ENCODE data around the gene LGALS4.
A peak's percentile ranks its signal among the peaks of the same experiment; 100 is the strongest.
"Not testable (repeated sequence)": the region's sequence is repeated elsewhere in the genome, so short reads cannot be mapped to it uniquely, and the experiment has no call there.

The LGALS4 gene

DNA sequence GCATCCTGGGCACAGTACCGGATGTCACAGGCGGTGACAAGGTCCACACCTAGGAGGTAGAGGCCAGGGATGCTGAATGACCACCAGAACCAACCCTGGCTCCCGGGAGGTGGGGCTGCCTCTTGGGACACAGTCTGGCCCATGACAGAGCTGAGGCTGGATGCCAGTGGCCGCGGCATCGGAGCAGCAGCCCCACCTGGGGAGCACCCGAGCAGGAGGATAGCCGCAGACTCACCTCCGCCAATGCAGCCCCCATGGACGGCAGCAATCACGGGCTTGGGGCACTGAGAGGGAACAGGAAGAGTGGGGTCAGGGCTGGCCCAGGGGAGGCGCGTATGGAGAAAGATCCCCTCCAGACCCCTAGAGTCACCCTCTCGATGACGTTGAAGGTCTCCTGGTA is 4.3 kb upstream of the LGALS4 start:
- DNase-seq: no peak

- DNase-seq: no peak
Measured at GRCh38 chr19:38816131-38816750, 3.5 kb upstream of the LGALS4 start.

DNA sequence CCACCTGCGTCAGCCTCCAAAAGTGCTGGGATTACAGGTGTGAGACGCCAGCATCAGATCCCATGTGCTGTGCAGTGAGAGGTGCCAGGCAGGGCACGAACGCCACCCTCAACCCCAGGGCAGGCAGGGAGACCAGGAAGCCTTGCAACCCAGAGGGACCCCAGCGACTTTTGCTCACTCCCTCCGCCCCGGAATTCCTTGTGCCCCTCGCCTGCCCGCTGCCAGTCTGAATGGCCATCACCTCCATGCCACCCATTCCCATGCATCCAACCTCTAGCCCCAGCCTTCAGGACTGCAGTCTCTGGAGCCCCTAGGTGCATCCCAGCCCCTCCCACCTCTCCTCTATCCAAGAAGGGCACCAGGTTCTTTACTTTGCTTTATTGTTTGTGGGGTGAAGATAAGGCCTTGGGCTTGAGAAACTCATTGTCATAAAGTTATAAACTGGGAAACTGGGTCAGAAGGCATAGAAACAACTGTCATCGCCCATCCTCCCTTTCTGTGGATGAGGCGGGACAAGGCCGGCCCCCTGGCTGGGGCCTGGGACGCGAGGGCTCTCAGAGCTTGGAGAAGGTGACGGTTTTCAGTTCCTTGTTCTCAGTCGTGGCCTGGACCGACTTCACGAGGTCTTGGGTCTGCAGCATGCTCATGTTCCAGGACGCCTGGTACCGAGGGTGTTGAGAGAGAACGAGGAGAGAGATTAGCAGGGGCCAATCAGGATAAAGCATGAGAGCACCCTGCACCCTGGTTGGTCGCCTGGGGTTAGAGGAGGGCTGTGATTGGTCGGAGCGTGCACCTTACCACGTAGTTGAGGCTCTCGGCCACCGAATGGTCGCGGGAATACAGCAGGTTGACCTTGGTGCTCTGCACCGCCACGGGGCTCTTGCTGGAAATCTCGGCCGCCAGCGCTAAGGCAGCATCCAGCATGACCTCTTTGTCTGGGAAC is 2.6 kb upstream of the LGALS4 start:
- no peak for DNase-seq

- not testable (repeated sequence) for DNase-seq
Measured at GRCh38 chr19:38813932-38814331, 1.2 kb upstream of the LGALS4 start.

DNA sequence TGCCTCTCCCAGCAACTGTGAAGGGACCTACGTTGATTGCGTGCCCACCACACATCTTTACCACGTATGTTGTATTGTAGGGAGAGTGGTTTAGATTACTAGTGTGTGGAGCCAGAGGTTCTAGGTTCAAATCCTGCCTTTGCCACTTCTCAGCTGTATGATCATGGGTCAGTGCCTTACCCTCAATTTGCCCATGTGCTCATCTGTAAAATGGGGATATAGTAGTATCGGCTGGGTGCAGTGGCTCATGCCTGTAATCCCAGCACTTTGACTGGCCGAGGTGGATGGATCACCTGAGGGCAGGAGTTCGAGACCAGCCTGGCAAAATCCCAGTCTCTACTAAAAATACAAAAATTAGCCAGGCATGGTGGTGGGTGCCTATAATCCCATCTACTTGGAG is 578 bp upstream of the LGALS4 start:
- DNase-seq: no peak

GRCh38 chr19:38812009-38812840 is 520 bp downstream of the LGALS4 start:
- DNase-seq: no peak

- no peak for DNase-seq
Measured at GRCh38 chr19:38809592-38810252, 3.0 kb downstream of the LGALS4 start.

GRCh38 chr19:38808741-38809140 is 4.0 kb downstream of the LGALS4 start:
- no peak for DNase-seq

- DNase-seq: peak; percentile 35
Measured at GRCh38 chr19:38807374-38808098, 5.2 kb downstream of the LGALS4 start.

GRCh38 chr19:38806371-38806770 is 6.4 kb downstream of the LGALS4 start:
- DNase-seq: no peak

GRCh38 chr19:38805180-38805579 is 7.6 kb downstream of the LGALS4 start:
- peak; percentile 39 for DNase-seq

- DNase-seq: no peak
Measured at GRCh38 chr19:38803543-38803942, 9.2 kb downstream of the LGALS4 start.

GRCh38 chr19:38801359-38802095 is 11.2 kb downstream of the LGALS4 start:
- DNase-seq: no peak

- DNase-seq: no peak
Measured at GRCh38 chr19:38800577-38801347, 12.0 kb downstream of the LGALS4 start.

DNA sequence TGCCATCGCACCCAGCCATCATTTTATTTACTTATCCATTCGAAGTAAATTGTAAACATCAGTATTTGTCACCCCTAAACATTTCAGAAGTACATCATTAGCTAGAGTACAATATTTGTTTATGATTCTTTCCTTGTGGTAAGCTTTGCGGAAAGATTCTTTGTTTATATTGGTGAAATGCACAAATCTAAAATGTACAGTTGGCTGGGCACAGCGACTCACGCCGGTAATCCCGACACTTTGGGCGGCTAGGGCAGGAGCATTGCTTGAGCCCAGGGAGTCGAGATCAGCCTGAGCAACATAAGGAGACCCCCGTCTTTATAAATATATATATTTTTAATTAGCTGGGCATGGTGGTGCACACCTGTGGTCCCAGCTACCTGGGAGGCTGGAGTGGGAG is 13.6 kb downstream of the LGALS4 start:
- DNase-seq: peak; percentile 8

- DNase-seq: not testable (repeated sequence)
Measured at GRCh38 chr19:38797781-38798180, 15.0 kb downstream of the LGALS4 start.

DNA sequence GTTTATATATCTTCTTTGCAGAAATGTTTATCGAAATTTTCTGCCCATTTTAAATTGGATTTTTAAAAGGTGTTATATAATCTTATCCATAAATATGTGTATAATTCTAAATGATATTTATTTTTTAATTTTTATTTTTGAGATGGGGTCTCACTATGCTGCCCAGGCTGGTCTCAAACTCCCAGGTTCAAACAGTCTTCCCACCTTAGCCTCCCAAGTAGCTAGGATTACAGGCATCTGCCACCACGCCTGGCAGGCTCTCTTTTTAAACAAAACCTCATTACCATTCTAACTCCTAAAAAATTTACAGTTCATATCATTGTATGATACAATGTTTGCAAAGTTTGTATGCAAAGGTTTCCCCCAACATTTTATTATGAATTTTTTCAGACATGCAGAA is 16.6 kb downstream of the LGALS4 start:
- DNase-seq: no peak

DNA sequence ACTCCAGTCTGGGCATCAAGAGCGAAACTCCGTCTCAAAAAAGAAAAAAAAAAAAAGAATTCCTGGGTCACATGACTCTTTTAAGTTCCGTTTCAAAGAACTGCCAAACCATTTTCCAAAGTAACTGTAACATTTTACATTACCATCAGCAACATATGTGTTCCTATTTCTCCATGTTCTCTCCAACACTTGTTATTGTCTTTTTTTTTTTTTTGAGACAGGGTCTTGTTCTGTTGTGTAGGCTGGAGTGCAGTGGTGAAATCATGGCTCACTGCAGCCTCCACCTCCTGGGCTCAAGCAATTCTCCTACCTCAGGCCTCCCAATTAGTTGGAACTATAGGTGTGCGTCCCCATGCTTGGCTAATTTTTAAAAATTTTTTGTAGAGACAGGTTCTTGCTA is 17.2 kb downstream of the LGALS4 start:
- no peak for DNase-seq

- DNase-seq: no peak
Measured at GRCh38 chr19:38793671-38794070, 19.1 kb downstream of the LGALS4 start.

DNA sequence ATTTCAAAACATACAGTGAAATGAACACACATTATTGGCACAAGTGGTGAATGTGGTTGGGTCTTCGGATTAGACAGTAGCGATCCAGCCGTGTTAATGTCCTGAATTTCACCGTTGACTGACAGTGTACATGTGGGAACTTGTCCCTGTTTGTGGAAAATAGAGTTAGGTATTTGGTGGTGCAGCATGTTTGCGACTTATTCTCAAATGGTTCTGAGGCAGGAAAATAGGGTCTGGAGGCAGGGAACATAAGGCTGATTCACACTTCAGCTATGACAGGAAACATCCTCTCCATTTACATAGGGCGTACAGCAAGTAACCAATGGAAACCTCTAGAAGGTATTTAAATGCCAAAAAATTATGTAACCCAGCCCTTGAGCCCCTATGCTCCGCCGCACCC is 19.6 kb downstream of the LGALS4 start:
- DNase-seq: no peak

Measured in HCEC 1CT (cell line).